PC-3 (cell line): ENCODE measurements around the gene ZNF823. TPM values are rescaled to one million over a fixed set of nuclear protein-coding genes. Genes with fewer than 3 reads are reported as not detected.

Source experiments
- ATAC-seq: fragments of 200-7000 bp; cut with Tn5 transposase; 2 replicates; pipeline ENCODE4 v1.9.1; 2020; ENCODE audit warnings: mild to moderate bottlenecking, moderate library complexity
- BruUV-seq: library from RNA; stranded (reverse); fragments of 400-500 nt; replicated peaks from 2 replicates; lab custom pipeline; 2021; lab: Mats Ljungman, UMichigan
- CTCF ChIA-PET: fragments of 300-600 bp; sonication (Branson Sonifier 250); formaldehyde crosslinking; loops from one replicate; lab custom pipeline; 2022; ENCODE audit warnings: antibody characterized with exemption; lab: Charles Lee
- POLR2A ChIA-PET: fragments of 300-600 bp; sonication (Branson Sonifier 250); formaldehyde crosslinking; loops from one replicate; lab custom pipeline; 2022; ENCODE audit warnings: antibody characterized with exemption; ENCODE audit not compliant: unreplicated experiment; lab: Charles Lee
- DNase-seq: peaks from one replicate; pipeline ENCODE4 v3.0.0-alpha.2; 2015
- H2AFZ ChIP-seq: fragments of 300-600 bp; sonication (generic); 2 replicates; pipeline ENCODE4 v1.6.0; 2016; ENCODE audit warnings: antibody characterized with exemption, low read length
- H3F3A ChIP-seq: fragments of 300-600 bp; sonication (generic); one replicate; pipeline ENCODE4 v1.6.0; 2017; ENCODE audit warnings: antibody characterized with exemption, low read length, control low read depth, mild to moderate bottlenecking; ENCODE audit not compliant: unreplicated experiment
- H3K27ac ChIP-seq: fragments of 300-600 bp; sonication (generic); 2 replicates; pipeline ENCODE4 v1.5.1; 2016; ENCODE audit warnings: mild to moderate bottlenecking, low read length
- H3K27me3 ChIP-seq: fragments of 300-600 bp; sonication (generic); 2 replicates; pipeline ENCODE4 v1.6.1; 2016; ENCODE audit warnings: low read length, mixed read lengths
- H3K36me3 ChIP-seq: fragments of 300-600 bp; sonication (generic); 2 replicates; pipeline ENCODE4 v1.6.1; 2016; ENCODE audit warnings: low read depth, mixed run types, low read length, mixed read lengths
- H3K4me1 ChIP-seq: fragments of 300-600 bp; sonication (generic); 2 replicates; pipeline ENCODE4 v1.5.1; 2016; ENCODE audit warnings: low read length; ENCODE audit not compliant: insufficient read depth
- H3K4me2 ChIP-seq: fragments of 300-600 bp; sonication (generic); 2 replicates; pipeline ENCODE4 v1.6.0; 2016; ENCODE audit warnings: low read length
- H3K4me3 ChIP-seq: fragments of 300-600 bp; sonication (generic); 2 replicates; pipeline ENCODE4 v1.5.1; 2016; ENCODE audit warnings: mild to moderate bottlenecking, low read length, mixed read lengths
- H3K79me2 ChIP-seq: fragments of 300-600 bp; sonication (generic); 2 replicates; pipeline ENCODE4 v1.6.1; 2017; ENCODE audit warnings: low read length, mixed read lengths
- H3K9ac ChIP-seq: fragments of 300-600 bp; sonication (generic); 2 replicates; pipeline ENCODE4 v1.6.0; 2016; ENCODE audit warnings: mild to moderate bottlenecking, low read length
- H3K9me2 ChIP-seq: fragments of 300-600 bp; sonication (generic); replicated peaks from 2 replicates; pipeline ENCODE4 v1.6.1; 2016; ENCODE audit warnings: mixed run types, low read length, mixed read lengths
- H3K9me3 ChIP-seq: fragments of 300-600 bp; sonication (generic); 2 replicates; pipeline ENCODE4 v1.6.1; 2016; ENCODE audit warnings: low read length, mixed read lengths
- H4K20me1 ChIP-seq: fragments of 300-600 bp; sonication (generic); 2 replicates; pipeline ENCODE4 v1.6.1; 2016; ENCODE audit warnings: low read length, mixed read lengths
- CTCF ChIP-seq: fragments of 300-600 bp; sonication (generic); conservative IDR thresholded peaks from 2 replicates; pipeline ENCODE4 v1.5.1; 2017; ENCODE audit warnings: antibody characterized with exemption, low read depth, mild to moderate bottlenecking, low read length
- EZH2 ChIP-seq: fragments of 300-600 bp; sonication (generic); IDR thresholded peaks from one replicate; pipeline ENCODE4 v1.6.1; 2017; ENCODE audit warnings: antibody characterized with exemption, mild to moderate bottlenecking, low read length; ENCODE audit not compliant: unreplicated experiment
- EZH2phosphoT487 ChIP-seq: fragments of 300-600 bp; sonication (generic); IDR thresholded peaks from 2 replicates; pipeline ENCODE4 v1.6.1; 2018; ENCODE audit warnings: mild to moderate bottlenecking, antibody characterized with exemption, low read length, borderline replicate concordance
- intact Hi-C: fragments of 100-400 bp; cut with micrococcal nuclease; formaldehyde crosslinking; loops from 2 replicates; pipeline ENCODE4 v1.9.0; 2023
- total RNA-seq: library from RNA; depleted of rRNA; stranded (reverse); fragments of >200 nt; gene quantifications from 2 replicates; pipeline ENCODE4 v1.2.3, GENCODE V29; 2014

ZNF823 gene
- total RNA-seq, 1 experiment from 2014 or later: 5.1 TPM

GRCh38 chr19:11698231-11698630, 40.5 kb downstream of the ZNF823 start:
- no peak overlapping the region for H3K27ac ChIP-seq
- intact Hi-C loops: no loop called here
- no peak overlapping the region for H3K9ac ChIP-seq
- H2AFZ ChIP-seq: no peak overlapping the region
- TF ChIP-seq EZH2phosphoT487 (no peak), EZH2 (no peak), CTCF (no peak)
- H3K4me3 ChIP-seq: no peak overlapping the region
- BruUV-seq: no TSS peak
- H3F3A ChIP-seq: no peaks in the 10 kb centered on the region
- no peak for DNase-seq
- no peaks in the 10 kb centered on the region for H3K27me3 ChIP-seq
- H3K9me3 ChIP-seq: no peaks in the 10 kb centered on the region
- ChIA-PET POLR2A (no interaction called here), CTCF (no interaction called here)
- H3K36me3 ChIP-seq: no peaks in the 10 kb centered on the region
- peaks cover 9% of the 10 kb centered on the region; the same call in 1 of the 2 replicates for H3K4me1 ChIP-seq
- no peak overlapping the region for H3K4me2 ChIP-seq
- no peaks in the 10 kb centered on the region for H4K20me1 ChIP-seq
- no peak for ATAC-seq
- H3K9me2 ChIP-seq: no peaks in the 10 kb centered on the region
- H3K79me2 ChIP-seq: no peaks in the 10 kb centered on the region

GRCh38 chr19:11697284-11697855, 41.4 kb downstream of the ZNF823 start:
- Histone ChIP-seq H4K20me1 (no peaks in the 10 kb centered on the region), H3K27ac (no peak overlapping the region), H3K79me2 (no peaks in the 10 kb centered on the region), H3F3A (no peaks in the 10 kb centered on the region), H3K4me1 (peaks cover 9% of the 10 kb centered on the region; the same call in 1 of the 2 replicates), H3K4me2 (no peak overlapping the region), H2AFZ (no peak overlapping the region), H3K9me2 (no peaks in the 10 kb centered on the region), H3K27me3 (no peaks in the 10 kb centered on the region), H3K9ac (no peak overlapping the region), H3K36me3 (no peaks in the 10 kb centered on the region), H3K4me3 (no peak overlapping the region), H3K9me3 (no peaks in the 10 kb centered on the region)
- CTCF ChIA-PET: no interaction called here
- no TSS peak for BruUV-seq
- ATAC-seq: no peak
- TF ChIP-seq CTCF (no peak), EZH2 (no peak), EZH2phosphoT487 (no peak)
- intact Hi-C loops: no loop called here
- no peak for DNase-seq
- POLR2A ChIA-PET: no interaction called here
